MM.1S (cell line): Measurements from ENCODE around the gene PELO.

Source experiments
- DNase-seq: peaks from one replicate; pipeline ENCODE4 v3.0.0-alpha.2; 2015
- H2AFZ ChIP-seq: fragments of 300-600 bp; sonication (generic); 2 replicates; pipeline ENCODE4 v1.6.0; 2016; ENCODE audit warnings: antibody characterized with exemption, low read length
- H3F3A ChIP-seq: fragments of 300-600 bp; sonication (generic); 2 replicates; pipeline ENCODE4 v1.6.1; 2016; ENCODE audit warnings: mild to moderate bottlenecking, antibody characterized with exemption, low read length, moderate library complexity, mixed read lengths; ENCODE audit not compliant: insufficient read depth
- H3K27ac ChIP-seq: fragments of 300-600 bp; sonication (generic); 2 replicates; pipeline ENCODE4 v1.5.1; 2016; ENCODE audit warnings: mild to moderate bottlenecking, low read length
- H3K27me3 ChIP-seq: fragments of 300-600 bp; sonication (generic); replicated peaks from 2 replicates; pipeline ENCODE4 v1.6.0; 2016; ENCODE audit warnings: low read length; ENCODE audit not compliant: insufficient read depth
- H3K36me3 ChIP-seq: fragments of 300-600 bp; sonication (generic); replicated peaks from 2 replicates; pipeline ENCODE4 v1.6.1; 2016; ENCODE audit warnings: mild to moderate bottlenecking, low read length, mixed read lengths; ENCODE audit not compliant: insufficient read depth
- H3K4me1 ChIP-seq: fragments of 300-600 bp; sonication (generic); 2 replicates; pipeline ENCODE4 v1.6.1; 2016; ENCODE audit warnings: low read length, mixed read lengths
- H3K4me2 ChIP-seq: fragments of 300-600 bp; sonication (generic); 2 replicates; pipeline ENCODE4 v1.6.0; 2016; ENCODE audit warnings: low read depth, low read length
- H3K4me3 ChIP-seq: fragments of 300-600 bp; sonication (generic); 2 replicates; pipeline ENCODE4 v1.5.1; 2016; ENCODE audit warnings: low read length, mixed read lengths
- H3K79me2 ChIP-seq: fragments of 300-600 bp; sonication (generic); 2 replicates; pipeline ENCODE4 v1.6.1; 2016; ENCODE audit warnings: mixed run types, low read length, mixed read lengths
- H3K9ac ChIP-seq: fragments of 300-600 bp; sonication (generic); 2 replicates; pipeline ENCODE4 v1.6.1; 2016; ENCODE audit warnings: low read length, mixed read lengths
- H3K9me2 ChIP-seq: fragments of 300-600 bp; sonication (generic); replicated peaks from 2 replicates; pipeline ENCODE4 v1.6.1; 2016; ENCODE audit warnings: mild to moderate bottlenecking, low read length, mixed read lengths; ENCODE audit not compliant: insufficient read depth
- H3K9me3 ChIP-seq: fragments of 300-600 bp; sonication (generic); replicated peaks from 2 replicates; pipeline ENCODE4 v1.6.1; 2016; ENCODE audit warnings: mild to moderate bottlenecking, low read length, mixed read lengths; ENCODE audit not compliant: insufficient read depth
- H4K20me1 ChIP-seq: fragments of 300-600 bp; sonication (generic); 2 replicates; pipeline ENCODE4 v1.6.1; 2016; ENCODE audit warnings: mild to moderate bottlenecking, low read length, moderate library complexity, mixed read lengths; ENCODE audit not compliant: insufficient read depth
- CTCF ChIP-seq: fragments of 300-600 bp; sonication (generic); IDR thresholded peaks from 2 replicates; pipeline ENCODE4 v1.5.1; 2016; ENCODE audit warnings: antibody characterized with exemption, low read length, mixed read lengths
- EZH2 ChIP-seq: fragments of 300-600 bp; sonication (generic); optimal IDR thresholded peaks from 2 replicates; pipeline ENCODE3; 2017; ENCODE audit warnings: low read depth, mild to moderate bottlenecking, antibody characterized with exemption, low read length, mixed read lengths
- EZH2phosphoT487 ChIP-seq: fragments of 300-600 bp; sonication (generic); IDR thresholded peaks from 2 replicates; pipeline ENCODE4 v1.6.1; 2018; ENCODE audit warnings: antibody characterized with exemption, low read length

The PELO gene

GRCh38 chr5:52759331-52759730, 28.4 kb upstream of the PELO start:
- no peaks in the 10 kb centered on the region for H4K20me1 ChIP-seq
- no peak overlapping the region for H2AFZ ChIP-seq
- TF ChIP-seq EZH2 (no peak), EZH2phosphoT487 (no peak), CTCF (no peak)
- H3K4me1 ChIP-seq, result no peaks in the 10 kb centered on the region
- H3K27me3 ChIP-seq, result no peaks in the 10 kb centered on the region
- H3K9ac ChIP-seq, result no peak overlapping the region
- H3K9me3 ChIP-seq, result no peaks in the 10 kb centered on the region
- no peaks in the 10 kb centered on the region for H3K79me2 ChIP-seq
- no peak for DNase-seq
- H3K4me2 ChIP-seq, result no peak overlapping the region
- no peaks in the 10 kb centered on the region for H3K9me2 ChIP-seq
- no peaks in the 10 kb centered on the region for H3K36me3 ChIP-seq
- H3F3A ChIP-seq, result no peaks in the 10 kb centered on the region
- no peak overlapping the region for H3K27ac ChIP-seq
- no peak overlapping the region for H3K4me3 ChIP-seq

- Histone ChIP-seq H3K27ac (no peak overlapping the region), H2AFZ (no peak overlapping the region), H3K4me1 (no peaks in the 10 kb centered on the region), H4K20me1 (no peaks in the 10 kb centered on the region), H3K27me3 (no peaks in the 10 kb centered on the region), H3K4me2 (no peak overlapping the region), H3K9me3 (no peaks in the 10 kb centered on the region), H3K4me3 (no peak overlapping the region), H3K36me3 (no peaks in the 10 kb centered on the region), H3K9me2 (no peaks in the 10 kb centered on the region), H3F3A (no peaks in the 10 kb centered on the region), H3K9ac (no peak overlapping the region), H3K79me2 (no peaks in the 10 kb centered on the region)
- no peak for DNase-seq
- TF ChIP-seq EZH2, result no peak
- no peak for TF ChIP-seq EZH2phosphoT487
- no peak for TF ChIP-seq CTCF
Observed at GRCh38 chr5:52760695-52761366, 26.9 kb upstream of the PELO start.

- Histone ChIP-seq H3K4me1 (peaks cover 5% of the 10 kb centered on the region), H3K9me3 (no peaks in the 10 kb centered on the region), H2AFZ (no peak overlapping the region), H3K79me2 (no peaks in the 10 kb centered on the region), H3K27me3 (no peaks in the 10 kb centered on the region), H3F3A (peaks cover 5% of the 10 kb centered on the region; the same call in 1 of the 2 replicates), H3K36me3 (no peaks in the 10 kb centered on the region), H4K20me1 (no peaks in the 10 kb centered on the region), H3K4me3 (no peak overlapping the region), H3K27ac (no peak overlapping the region), H3K9ac (no peak overlapping the region), H3K4me2 (no peak overlapping the region), H3K9me2 (no peaks in the 10 kb centered on the region)
- DNase-seq, result no peak
- TF ChIP-seq EZH2phosphoT487 (no peak), EZH2 (no peak), CTCF (no peak)
Observed at GRCh38 chr5:52767217-52767743, 20.4 kb upstream of the PELO start.
